ENCODE measurements around the gene LEP.

LEP gene

DNA sequence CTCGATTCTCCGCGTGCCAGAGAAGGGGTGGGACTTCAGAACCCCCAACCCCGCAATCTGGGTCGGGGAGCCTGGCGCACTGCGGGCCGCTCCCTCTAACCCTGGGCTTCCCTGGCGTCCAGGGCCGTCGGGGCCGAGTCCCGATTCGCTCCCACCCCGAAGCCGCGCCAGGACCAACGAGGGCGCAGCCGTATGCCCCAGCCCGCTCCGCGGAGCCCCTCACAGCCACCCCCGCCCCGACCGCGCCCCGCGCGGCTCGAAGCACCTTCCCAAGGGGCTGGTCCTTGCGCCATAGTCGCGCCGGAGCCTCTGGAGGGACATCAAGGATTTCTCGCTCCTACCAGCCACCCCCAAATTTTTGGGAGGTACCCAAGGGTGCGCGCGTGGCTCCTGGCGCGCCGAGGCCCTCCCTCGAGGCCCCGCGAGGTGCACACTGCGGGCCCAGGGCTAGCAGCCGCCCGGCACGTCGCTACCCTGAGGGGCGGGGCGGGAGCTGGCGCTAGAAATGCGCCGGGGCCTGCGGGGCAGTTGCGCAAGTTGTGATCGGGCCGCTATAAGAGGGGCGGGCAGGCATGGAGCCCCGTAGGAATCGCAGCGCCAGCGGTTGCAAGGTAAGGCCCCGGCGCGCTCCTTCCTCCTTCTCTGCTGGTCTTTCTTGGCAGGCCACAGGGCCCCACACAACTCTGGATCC is at the start of gene LEP:
TSS of gene LEP (plus strand) at position 583 of the 691 bp plus-strand sequence. CDS start 10,741 bp downstream, outside the sequence.
- H3K27me3 ChIP-seq (ENCODE audit: insufficient read depth, low read length) = no peaks in the 10 kb centered on the region
- H3K36me3 ChIP-seq (ENCODE audit: insufficient read depth, low read depth, low read length) = no peaks in the 10 kb centered on the region
- H3K9ac ChIP-seq (ENCODE audit: low read depth, low read length) = no peak within 1 kb of the TSS
- no peak within 1 kb of the TSS for H3K4me3 ChIP-seq (ENCODE audit: low read length)
- H3K27ac ChIP-seq (ENCODE audit: low read length) = no peak within 1 kb of the TSS
- peaks cover 11% of the 10 kb centered on the region for H3K9me3 ChIP-seq (ENCODE audit: insufficient read depth, low read depth, low read length)
- H3K4me1 ChIP-seq (ENCODE audit: insufficient read depth, low read length) = no peaks in the 10 kb centered on the region

GRCh38 chr7:128192497-128193142 is 48.5 kb upstream of the LEP start:
- Histone ChIP-seq H3K36me3 (ENCODE audit: insufficient read depth, low read depth, low read length) (no peaks in the 10 kb centered on the region), H3K27me3 (ENCODE audit: insufficient read depth, low read length) (peaks cover 18% of the 10 kb centered on the region; the same call in 1 of the 2 replicates), H3K4me3 (ENCODE audit: low read length) (no peak overlapping the region), H3K9ac (ENCODE audit: low read depth, low read length) (no peak overlapping the region), H3K9me3 (ENCODE audit: insufficient read depth, low read depth, low read length) (peaks cover 14% of the 10 kb centered on the region), H3K27ac (ENCODE audit: low read length) (no peak overlapping the region), H3K4me1 (ENCODE audit: insufficient read depth, low read length) (no peaks in the 10 kb centered on the region)

DNA sequence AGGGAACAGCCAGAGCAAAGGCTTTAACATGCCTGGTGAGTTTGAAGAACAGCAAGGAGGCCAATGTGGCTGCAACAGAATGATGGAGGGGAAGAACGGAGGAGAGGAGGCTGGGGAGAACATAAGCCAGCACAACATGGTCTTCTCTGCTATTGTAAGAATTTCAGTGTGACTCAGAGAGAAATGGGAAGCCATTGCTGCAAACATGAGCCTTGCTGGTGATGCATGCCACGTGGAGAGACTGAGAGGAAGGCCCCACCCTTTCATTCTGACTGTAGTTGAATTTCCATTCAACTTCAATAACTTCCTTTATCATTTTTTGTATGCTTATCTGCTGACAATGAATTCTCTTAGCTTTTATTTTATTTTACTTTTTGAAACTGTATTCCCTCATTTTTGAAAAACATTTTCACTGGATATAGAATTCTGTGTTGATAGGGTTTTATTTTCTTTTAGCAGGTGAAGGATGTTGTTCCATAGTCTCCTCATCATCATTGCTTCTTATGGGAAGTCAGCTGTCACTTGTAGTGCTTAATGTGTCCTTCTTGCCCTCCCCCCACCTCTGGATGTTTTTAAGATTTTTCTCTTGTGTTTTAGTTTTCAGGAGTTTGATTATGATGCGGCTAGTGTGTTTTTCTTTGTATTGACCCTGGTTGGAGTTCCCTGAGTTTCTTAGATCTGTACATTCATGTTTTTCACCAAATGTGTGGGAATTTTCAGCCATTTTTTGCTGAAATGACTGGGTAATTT is 46.4 kb upstream of the LEP start:
- H3K9ac ChIP-seq (ENCODE audit: low read depth, low read length) = no peak overlapping the region

DNA sequence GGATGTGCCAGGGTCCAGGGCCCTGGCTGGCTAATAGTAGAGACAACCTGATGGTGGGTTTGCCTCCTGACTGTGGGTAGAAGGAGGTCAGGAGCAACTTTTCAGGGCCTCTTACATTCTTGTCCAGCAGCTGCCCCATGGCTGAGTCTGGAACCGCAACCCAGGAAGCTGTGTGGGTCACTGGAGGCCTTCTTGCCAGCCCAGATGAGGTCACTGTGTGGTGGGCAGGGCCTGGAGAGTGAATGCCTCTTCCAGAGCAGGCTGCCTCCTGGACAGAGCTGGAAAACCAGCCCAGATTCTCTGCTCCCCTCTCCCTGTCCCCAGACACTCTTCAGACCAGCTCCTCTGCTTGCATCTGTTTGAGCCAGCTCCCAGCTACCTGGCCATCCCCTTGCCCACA is 43.5 kb upstream of the LEP start:
- no peak overlapping the region for H3K4me3 ChIP-seq (ENCODE audit: low read length)
- H3K4me1 ChIP-seq (ENCODE audit: insufficient read depth, low read length) = peaks cover 2% of the 10 kb centered on the region; the same call in 1 of the 2 replicates
- H3K27me3 ChIP-seq (ENCODE audit: insufficient read depth, low read length) = peaks cover 43% of the 10 kb centered on the region
- no peaks in the 10 kb centered on the region for H3K36me3 ChIP-seq (ENCODE audit: insufficient read depth, low read depth, low read length)
- H3K9me3 ChIP-seq (ENCODE audit: insufficient read depth, low read depth, low read length) = peaks cover 14% of the 10 kb centered on the region
- no peak overlapping the region for H3K27ac ChIP-seq (ENCODE audit: low read length)
- H3K9ac ChIP-seq (ENCODE audit: low read depth, low read length) = no peak overlapping the region

More for the DNA sequence above, 46.4 kb upstream of the LEP start:
- Histone ChIP-seq H3K27me3 (ENCODE audit: insufficient read depth, low read length) (peaks cover 24% of the 10 kb centered on the region), H3K36me3 (ENCODE audit: insufficient read depth, low read depth, low read length) (no peaks in the 10 kb centered on the region), H3K9me3 (ENCODE audit: insufficient read depth, low read depth, low read length) (peaks cover 14% of the 10 kb centered on the region), H3K4me3 (ENCODE audit: low read length) (no peak overlapping the region), H3K4me1 (ENCODE audit: insufficient read depth, low read length) (no peaks in the 10 kb centered on the region), H3K27ac (ENCODE audit: low read length) (no peak overlapping the region)

GRCh38 chr7:128197989-128198580 is 43.0 kb upstream of the LEP start:
- H3K36me3 ChIP-seq (ENCODE audit: insufficient read depth, low read depth, low read length) = no peaks in the 10 kb centered on the region

GRCh38 chr7:128200376-128200775 is 40.7 kb upstream of the LEP start:
- peaks cover 63% of the 10 kb centered on the region for H3K27me3 ChIP-seq (ENCODE audit: insufficient read depth, low read length)
- no peaks in the 10 kb centered on the region for H3K36me3 ChIP-seq (ENCODE audit: insufficient read depth, low read depth, low read length)
- H3K27ac ChIP-seq (ENCODE audit: low read length) = no peak overlapping the region
- H3K9me3 ChIP-seq (ENCODE audit: insufficient read depth, low read depth, low read length) = peaks cover 5% of the 10 kb centered on the region; the same call in 1 of the 2 replicates
- peaks cover 2% of the 10 kb centered on the region; the same call in 1 of the 2 replicates for H3K4me1 ChIP-seq (ENCODE audit: insufficient read depth, low read length)
- no peak overlapping the region for H3K4me3 ChIP-seq (ENCODE audit: low read length)
- no peak overlapping the region for H3K9ac ChIP-seq (ENCODE audit: low read depth, low read length)

More at GRCh38 chr7:128197989-128198580, 43.0 kb upstream of the LEP start:
- Histone ChIP-seq H3K27me3 (ENCODE audit: insufficient read depth, low read length) (peaks cover 48% of the 10 kb centered on the region), H3K9ac (ENCODE audit: low read depth, low read length) (no peak overlapping the region), H3K27ac (ENCODE audit: low read length) (no peak overlapping the region), H3K9me3 (ENCODE audit: insufficient read depth, low read depth, low read length) (peaks cover 14% of the 10 kb centered on the region), H3K4me3 (ENCODE audit: low read length) (no peak overlapping the region), H3K4me1 (ENCODE audit: insufficient read depth, low read length) (peaks cover 2% of the 10 kb centered on the region; the same call in 1 of the 2 replicates)

DNA sequence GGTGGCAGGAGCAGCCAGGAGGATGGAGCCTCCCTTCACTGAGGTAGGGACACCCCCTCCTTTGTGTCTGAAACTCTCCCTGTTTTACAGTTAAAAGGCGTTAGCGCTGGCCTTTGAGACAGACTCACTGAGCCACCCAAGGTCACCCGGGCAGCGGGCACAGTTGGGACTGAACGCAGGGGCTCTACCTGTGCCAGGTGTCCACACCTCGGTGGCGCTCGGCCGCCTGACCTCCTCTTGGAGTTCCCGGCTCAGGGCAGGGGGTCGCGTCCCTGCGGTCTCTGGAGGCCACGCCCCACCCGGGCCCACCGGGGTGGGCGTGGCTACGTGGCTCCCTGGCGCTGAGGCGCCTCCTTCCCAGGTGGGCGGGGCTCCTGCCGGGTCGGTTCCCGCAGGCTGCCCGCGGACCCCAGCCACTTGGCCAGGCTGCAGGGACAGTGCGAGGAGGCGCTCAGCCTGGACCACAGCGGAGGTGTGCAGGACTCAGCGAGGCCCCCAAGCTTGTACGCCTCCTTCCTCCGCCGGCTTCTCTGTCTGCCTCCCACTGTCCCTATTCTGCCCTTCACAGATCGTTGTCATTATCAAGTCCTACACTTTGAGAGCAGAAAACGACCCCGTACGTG is 39.9 kb upstream of the LEP start:
- Histone ChIP-seq H3K27ac (ENCODE audit: low read length) (no peak overlapping the region), H3K36me3 (ENCODE audit: insufficient read depth, low read depth, low read length) (no peaks in the 10 kb centered on the region), H3K9me3 (ENCODE audit: insufficient read depth, low read depth, low read length) (no peaks in the 10 kb centered on the region), H3K9ac (ENCODE audit: low read depth, low read length) (no peak overlapping the region; the same call in 1 of the 2 replicates), H3K27me3 (ENCODE audit: insufficient read depth, low read length) (peaks cover 63% of the 10 kb centered on the region), H3K4me3 (ENCODE audit: low read length) (peak overlapping the region; percentile 72), H3K4me1 (ENCODE audit: insufficient read depth, low read length) (peaks cover 2% of the 10 kb centered on the region; the same call in 1 of the 2 replicates)

DNA sequence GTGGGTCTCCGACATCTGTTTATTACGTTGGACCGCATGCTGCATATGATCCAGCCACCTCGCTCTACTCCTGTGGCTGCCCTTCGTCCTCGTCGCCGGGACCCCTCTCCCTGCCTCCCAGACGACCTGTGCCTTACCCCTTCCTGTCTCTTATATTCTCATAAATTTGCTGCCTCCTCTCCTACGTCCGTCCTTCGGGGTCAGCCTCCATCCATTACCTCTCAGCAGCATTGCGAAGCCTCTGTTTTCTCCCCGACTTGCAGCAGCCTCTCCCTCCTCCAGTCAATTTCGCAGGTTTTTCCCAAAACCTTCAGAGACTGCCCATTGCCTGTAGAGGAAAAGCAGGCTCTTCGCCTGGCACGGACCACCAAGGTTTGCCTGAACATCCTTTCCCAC is 39.4 kb upstream of the LEP start:
- H3K9ac ChIP-seq (ENCODE audit: low read depth, low read length) = no peak overlapping the region
- peaks cover 2% of the 10 kb centered on the region; the same call in 1 of the 2 replicates for H3K4me1 ChIP-seq (ENCODE audit: insufficient read depth, low read length)
- peaks cover 66% of the 10 kb centered on the region for H3K27me3 ChIP-seq (ENCODE audit: insufficient read depth, low read length)
- H3K4me3 ChIP-seq (ENCODE audit: low read length) = peak overlapping the region; percentile 72
- H3K9me3 ChIP-seq (ENCODE audit: insufficient read depth, low read depth, low read length) = no peaks in the 10 kb centered on the region
- no peaks in the 10 kb centered on the region for H3K36me3 ChIP-seq (ENCODE audit: insufficient read depth, low read depth, low read length)
- H3K27ac ChIP-seq (ENCODE audit: low read length) = no peak overlapping the region

DNA sequence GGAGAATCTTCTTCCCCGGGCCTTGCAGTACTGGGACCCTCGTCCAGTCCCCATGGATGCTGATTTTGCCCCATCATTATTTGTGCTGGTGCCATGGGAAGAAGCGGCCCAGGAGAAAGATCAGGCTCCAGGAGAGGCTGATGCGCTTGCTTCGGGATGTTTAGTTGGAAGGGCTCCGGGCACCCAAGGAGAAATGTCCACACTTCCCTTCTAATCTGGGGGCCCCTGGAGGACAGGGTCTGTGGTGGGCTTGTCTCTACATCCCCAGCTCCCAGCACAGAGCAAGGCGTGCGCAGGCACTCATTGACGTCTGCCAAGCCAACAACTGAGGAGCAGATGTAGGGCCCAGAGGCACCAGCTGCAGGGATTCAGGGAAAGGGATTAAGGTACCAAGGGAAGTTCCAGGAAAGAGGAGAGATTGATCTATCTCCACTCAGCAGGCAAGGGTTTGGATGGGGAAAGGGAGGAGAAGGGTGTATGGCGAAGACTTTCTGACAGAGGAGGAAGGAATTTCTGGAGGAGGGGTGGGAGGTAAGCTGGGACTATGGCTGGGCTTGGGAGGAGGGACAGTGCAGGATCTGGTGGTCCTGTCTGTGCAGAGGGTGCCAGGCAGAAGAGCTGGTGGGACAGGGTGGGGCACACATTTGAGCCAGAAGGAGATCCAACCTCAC is 38.7 kb upstream of the LEP start:
- Histone ChIP-seq H3K27me3 (ENCODE audit: insufficient read depth, low read length) (peaks cover 73% of the 10 kb centered on the region), H3K4me1 (ENCODE audit: insufficient read depth, low read length) (peaks cover 2% of the 10 kb centered on the region; the same call in 1 of the 2 replicates), H3K27ac (ENCODE audit: low read length) (no peak overlapping the region), H3K9ac (ENCODE audit: low read depth, low read length) (no peak overlapping the region), H3K4me3 (ENCODE audit: low read length) (no peak overlapping the region), H3K9me3 (ENCODE audit: insufficient read depth, low read depth, low read length) (no peaks in the 10 kb centered on the region), H3K36me3 (ENCODE audit: insufficient read depth, low read depth, low read length) (no peaks in the 10 kb centered on the region)

DNA sequence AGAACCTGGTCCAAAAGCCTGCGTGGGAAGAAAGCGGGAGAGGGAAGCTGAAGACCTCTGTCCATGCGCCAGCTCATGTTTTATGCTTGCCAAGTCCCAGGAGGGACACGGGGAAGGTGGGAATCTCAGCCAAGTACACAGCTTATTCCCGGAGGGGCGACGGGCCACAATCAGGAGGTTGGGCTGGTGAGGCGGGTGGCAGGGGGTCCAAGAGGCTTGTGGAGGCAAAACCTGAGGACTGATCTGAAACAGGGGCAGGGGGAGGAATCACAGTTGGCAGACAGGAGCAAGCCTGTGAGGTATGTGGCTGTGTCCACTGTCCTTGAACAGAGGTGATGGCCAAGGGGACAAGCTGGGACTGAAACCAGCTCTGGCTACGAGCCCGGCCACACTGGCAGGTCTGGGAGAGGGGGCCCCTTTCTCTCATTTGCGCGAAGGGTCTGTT is 38.0 kb upstream of the LEP start:
- H3K27ac ChIP-seq (ENCODE audit: low read length) = no peak overlapping the region
- peaks cover 68% of the 10 kb centered on the region for H3K27me3 ChIP-seq (ENCODE audit: insufficient read depth, low read length)
- no peaks in the 10 kb centered on the region for H3K36me3 ChIP-seq (ENCODE audit: insufficient read depth, low read depth, low read length)
- H3K9ac ChIP-seq (ENCODE audit: low read depth, low read length) = no peak overlapping the region
- no peak overlapping the region for H3K4me3 ChIP-seq (ENCODE audit: low read length)
- H3K4me1 ChIP-seq (ENCODE audit: insufficient read depth, low read length) = peaks cover 2% of the 10 kb centered on the region; the same call in 1 of the 2 replicates
- no peaks in the 10 kb centered on the region for H3K9me3 ChIP-seq (ENCODE audit: insufficient read depth, low read depth, low read length)

Measured in iPS-20b (cell line).